Measurements from ENCODE around the gene WNT9B.
"Not testable (repeated sequence)": the region's sequence is repeated elsewhere in the genome, so short reads cannot be mapped to it uniquely, and the experiment has no call there.

Gene WNT9B

DNA sequence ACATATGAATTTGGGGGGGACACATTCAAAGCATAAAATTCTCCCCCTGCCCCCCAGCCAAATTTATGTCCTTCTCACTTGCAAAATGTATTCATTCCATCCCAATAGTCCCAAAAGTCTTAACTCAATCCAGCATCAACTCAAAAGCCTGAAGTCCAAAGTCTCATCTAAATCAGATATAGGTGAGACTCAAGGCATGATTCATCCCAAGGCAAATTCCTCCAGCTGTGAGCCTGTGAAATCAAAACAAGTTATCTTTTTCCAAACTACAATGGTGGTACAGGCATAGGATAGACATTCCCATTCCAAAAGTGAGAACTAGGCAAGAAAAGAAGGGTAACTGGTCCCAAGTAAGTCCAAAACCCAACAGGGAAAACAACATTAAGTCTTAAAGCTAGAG is 65.7 kb downstream of the WNT9B start:
- DNase-seq: no peak

DNA sequence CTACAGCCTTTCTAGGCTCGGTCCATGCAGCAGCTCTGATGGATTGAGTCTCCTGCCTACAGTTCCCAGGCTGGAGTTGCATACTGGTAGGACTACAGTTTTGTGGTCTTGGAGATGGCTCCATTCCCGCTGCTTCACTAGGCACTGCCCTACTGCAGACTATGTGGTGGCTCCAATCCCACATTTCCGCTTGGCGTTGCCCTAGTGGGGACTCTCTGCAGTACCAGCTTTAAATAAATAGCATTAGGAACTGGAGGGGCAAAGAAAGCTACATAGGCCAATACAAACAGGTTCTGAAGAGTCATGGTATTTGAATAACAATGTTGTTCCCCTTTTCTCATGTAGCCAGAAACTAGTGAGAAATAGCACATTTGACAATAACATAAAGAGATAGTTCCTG is 66.1 kb downstream of the WNT9B start:
- DNase-seq: no peak

DNA sequence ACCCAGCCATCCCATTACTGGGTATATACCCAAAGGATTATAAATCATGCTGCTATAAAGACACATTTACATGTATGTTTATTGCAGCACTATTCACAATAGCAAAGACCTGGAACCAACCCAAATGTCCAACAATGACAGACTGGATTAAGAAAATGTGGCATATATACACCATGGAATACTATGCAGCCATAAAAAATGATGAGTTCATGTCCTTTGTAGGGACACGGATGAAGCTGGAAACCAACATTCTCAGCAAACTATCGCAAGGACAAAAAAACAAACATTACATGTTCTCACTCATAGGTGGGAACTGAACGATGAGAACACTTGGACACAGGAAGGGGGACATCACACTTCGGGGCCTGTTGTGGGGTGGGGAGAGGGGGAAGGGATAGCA is 70.6 kb downstream of the WNT9B start:
- DNase-seq: not testable (repeated sequence)

DNA sequence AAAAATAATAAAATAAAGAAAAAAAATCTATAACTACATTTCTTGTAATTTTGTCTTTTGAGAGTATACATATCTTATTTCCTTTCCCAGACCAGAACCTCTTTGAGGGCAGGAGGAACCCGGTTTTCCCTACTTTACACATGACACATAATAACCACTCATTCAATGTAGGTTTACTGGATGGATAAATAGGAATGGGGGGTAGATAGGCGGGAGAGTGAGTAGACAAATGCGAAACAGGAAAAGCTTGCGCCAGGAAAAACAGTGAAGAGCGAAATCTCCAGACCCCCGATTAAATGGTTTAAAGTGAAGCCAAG is 71.1 kb downstream of the WNT9B start:
- no peak for DNase-seq

DNA sequence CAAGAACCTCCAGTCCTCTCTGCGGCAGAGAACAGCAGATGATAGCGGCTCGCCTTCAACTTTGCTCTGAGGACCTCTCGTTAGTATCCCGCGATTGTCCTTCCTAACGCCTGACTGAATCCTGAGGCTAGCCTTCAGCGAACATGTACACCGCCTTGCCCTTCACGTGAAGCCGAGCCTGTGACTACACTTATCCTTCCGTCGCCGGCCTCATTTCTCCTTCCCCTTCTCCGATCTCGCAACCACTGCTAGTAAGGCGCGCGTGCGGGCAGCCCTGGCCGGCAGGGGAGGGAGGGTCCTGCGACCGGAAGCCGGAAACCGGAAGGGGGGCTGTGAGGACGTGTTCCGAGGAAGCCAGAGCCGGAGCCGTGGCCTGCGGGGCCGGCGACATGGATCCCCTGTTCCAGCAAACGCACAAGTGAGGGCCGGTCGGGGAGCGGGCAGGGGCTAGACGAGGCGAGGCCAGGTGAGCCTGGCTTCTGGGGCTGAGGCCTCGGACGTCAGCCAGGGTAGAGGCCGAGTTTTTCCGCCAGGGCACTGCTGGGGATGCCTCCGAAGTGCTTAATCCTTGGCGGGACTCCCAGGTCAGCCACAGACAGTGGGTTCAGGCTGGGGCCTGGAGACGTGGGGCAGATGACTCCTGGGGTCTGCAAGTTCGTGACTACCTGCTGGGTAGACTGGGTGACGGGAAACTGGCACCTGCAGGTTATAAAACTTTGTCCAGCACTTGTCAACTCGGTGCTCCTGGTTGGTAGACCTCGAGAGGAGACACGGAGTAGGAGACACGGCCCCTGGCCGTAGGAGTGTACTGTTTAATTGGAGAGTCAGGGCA is 71.6 kb downstream of the WNT9B start, which contains the start of gene GOSR2:
TSS of gene GOSR2 (plus strand) at position 357 of the 832 bp plus-strand sequence. CDS start at position 390, 33 bp downstream.
- peak; percentile 94 for DNase-seq

DNA sequence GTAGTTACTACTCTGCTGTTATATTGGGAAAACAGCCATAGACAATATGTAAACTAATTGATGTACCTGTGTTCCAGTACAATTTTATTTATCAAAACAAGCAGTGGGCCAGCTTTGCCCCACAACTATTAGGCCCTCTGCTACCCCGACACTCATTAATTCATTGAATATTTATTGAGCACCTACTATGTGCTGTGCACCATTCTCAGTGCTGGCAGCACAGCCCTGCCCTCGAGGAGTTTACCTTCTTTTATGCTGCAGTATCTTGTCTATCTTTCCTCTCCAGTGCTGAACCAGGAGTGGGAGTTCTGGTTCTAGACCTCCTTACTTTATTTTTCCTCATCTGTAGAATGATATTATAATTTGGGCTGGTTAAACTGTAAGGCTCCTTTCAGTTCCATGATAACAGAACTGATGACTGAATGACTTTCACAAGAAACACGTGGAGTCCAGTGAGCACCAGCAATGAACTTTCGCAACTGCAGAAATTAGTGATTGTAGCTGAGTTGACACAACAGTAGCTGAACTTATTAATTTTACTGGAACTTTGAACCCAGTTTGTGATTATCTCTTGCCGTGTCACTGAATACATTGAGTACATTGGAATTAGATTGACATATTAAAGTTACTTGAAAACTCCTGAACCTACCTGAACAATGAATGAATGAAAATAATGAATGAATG is 73.9 kb downstream of the WNT9B start:
- DNase-seq: no peak

DNA sequence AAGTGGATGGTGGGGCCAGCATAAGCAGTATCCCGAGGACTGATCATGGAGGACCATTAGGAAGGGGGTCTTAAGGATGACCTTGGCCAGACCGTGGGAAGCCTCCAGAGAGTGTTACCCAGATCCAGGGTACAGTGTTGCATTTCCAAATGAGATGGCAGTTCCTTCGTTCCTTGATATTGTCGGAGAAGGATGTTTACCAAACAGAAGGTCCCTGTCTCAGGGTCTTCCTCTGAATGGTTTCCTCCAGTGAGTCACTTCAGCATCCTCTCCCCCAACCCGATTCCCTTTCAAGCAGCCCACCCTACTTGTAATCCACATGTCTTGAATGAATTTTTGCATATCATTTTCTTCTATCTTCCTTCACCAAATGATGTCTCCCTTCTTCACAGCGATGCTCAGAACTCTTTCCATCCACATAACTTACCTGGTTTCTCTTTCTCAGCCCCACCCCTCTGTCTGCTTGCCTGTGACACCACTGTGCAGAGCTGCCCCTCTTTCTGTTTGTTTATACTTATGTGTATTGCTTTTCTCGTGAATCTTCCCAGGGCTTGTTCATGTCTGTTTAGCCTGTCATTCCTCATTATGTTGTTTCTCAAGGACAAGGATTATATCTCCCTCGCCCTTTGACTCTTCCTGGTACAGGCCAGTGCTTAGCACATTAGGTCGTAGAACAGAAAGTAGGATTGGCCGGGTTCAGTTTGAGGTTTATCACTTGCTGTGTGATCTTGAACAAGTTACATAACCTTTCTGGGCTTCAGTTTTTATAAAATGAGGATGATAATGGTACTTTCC is 77.3 kb downstream of the WNT9B start:
- no peak for DNase-seq

DNA sequence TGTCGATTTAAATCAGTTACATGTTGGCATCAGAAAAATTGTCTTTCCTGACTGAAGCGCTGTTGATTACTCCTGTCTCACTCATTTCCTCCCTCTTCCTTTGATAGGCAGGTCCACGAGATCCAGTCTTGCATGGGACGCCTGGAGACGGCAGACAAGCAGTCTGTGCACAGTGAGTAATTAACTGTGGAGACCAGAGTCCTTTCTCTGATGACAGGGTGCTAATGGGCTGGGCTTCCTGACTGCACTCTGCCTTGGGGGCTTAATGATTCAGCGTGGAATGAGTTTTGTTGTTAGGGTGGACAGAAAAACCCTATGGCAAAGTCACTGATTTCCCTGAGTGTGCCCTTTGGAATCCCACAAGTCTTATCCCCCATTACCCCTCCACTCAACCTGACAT is 78.0 kb downstream of the WNT9B start:
- DNase-seq: no peak

DNA sequence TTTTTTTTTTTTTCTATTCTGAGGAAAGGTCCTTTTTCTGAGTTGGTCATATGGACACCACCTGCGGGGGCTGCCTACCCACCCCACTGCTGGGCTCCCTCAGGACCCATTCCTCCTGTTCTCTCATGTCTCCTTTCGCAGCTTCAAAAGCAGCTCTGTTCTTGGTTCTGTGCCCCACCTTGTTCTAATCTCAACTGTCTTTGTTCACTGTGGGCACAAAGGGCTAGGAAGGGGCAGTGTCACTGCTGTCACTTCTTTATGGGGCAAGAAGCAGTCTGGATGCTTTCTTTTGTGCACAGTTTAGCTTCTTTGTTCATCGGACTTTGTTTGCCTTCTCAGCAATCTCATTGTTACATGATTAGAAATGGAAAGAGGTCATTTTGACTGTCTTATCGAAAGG is 78.7 kb downstream of the WNT9B start:
- DNase-seq: no peak

DNA sequence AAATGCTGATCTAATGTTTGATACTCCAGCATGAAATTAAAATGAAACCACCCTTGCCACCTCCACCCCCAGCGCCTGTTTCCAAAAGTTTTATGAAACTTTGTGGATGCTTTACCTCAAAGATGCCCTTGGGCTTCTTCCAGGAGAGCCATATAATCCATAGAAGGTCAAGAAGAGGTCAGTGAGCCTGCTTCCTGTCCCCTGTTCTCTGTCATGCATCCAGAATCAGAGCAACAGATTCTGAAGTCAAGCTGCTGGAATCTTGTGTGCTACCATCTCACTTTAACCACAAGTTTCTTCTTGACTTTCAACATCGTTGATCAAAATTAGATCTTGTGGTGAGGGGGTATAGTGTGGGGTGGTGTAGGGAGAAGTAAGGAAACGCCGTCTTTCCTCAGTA is 80.2 kb downstream of the WNT9B start:
- no peak for DNase-seq

DNA sequence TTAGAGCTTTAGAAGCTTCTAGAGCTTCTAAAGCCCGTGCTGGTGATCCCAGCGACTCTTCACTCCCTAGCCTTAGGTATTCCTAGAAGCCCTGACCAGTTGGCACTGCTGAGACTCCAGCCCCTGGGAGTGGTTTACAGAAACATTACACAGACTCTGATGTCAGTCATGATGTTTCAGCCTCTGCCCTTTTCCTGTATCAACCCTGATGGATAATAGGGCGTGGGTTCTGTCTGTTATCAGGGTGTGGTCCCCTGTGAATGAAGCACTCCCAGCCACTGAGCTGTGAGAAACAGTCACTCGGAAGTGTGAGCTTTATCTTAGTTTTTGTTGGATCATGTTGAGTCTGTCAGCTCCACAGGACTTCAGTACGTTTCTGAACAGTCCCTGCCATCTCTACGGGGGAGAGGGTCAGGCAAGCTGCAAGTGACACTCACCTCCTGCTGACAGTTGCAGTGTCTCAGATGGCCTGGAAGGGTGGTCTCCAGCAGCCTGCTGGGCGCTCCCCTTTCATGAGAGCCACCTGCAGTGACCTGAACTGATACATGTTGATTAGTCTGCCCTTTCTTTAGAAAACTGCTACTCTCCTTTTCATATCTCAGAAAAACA is 84.4 kb downstream of the WNT9B start:
- DNase-seq: no peak
